ENCODE data around the gene TMEM203. TPM values are rescaled to one million over a fixed set of nuclear protein-coding genes. Genes with fewer than 3 reads are reported as not detected.

The TMEM203 gene
- total RNA-seq, 4 donors from 2014 or later, result 23.1 to 47.9 (median 30.0) TPM

DNA sequence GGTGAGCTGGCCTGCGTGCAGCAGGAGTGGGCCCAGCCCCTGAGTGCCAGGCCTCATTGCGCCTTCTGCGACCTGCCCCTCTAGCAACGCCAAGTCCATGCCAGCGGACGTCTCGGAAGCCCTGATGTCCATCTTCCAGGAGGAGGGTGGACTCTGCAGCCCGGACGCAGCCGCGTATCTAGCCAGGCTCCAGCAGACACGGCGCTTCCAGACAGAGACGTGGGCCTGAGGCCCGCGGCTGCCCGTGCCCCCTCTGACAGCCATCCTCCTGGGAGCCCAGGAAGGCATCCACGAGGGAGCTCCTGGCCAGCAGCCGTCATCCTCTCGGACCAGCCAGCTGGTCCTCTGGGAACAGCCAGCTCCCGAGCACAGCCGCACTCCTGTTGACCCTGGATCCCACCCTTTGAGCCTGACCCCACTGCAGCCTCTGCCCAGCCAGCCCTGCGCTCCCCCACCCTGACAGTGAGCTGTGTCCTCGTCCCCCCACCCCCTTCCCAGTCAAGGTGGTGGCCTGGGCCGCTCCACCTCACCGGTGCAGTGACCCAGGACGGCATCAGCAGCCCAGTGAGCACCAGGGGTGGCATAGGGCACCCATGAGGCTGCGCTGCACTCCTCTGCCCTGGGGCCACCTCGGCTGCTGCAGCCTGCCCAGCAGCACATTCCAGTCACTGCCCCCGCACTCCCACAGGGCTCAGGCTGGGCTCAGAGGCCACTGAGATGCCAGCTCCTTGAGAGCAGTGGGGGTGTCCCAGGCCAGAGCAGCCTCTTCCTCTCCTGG is 10.9 kb upstream of the TMEM203 start:
- H3K27ac ChIP-seq, result peak overlapping the region in 3 of 4 donors; percentile 54 to 80 (median 76)
- 81 to 85% methylated on average over 16 to 19 of the region's 30 CpGs for WGBS, 2 donors

DNA sequence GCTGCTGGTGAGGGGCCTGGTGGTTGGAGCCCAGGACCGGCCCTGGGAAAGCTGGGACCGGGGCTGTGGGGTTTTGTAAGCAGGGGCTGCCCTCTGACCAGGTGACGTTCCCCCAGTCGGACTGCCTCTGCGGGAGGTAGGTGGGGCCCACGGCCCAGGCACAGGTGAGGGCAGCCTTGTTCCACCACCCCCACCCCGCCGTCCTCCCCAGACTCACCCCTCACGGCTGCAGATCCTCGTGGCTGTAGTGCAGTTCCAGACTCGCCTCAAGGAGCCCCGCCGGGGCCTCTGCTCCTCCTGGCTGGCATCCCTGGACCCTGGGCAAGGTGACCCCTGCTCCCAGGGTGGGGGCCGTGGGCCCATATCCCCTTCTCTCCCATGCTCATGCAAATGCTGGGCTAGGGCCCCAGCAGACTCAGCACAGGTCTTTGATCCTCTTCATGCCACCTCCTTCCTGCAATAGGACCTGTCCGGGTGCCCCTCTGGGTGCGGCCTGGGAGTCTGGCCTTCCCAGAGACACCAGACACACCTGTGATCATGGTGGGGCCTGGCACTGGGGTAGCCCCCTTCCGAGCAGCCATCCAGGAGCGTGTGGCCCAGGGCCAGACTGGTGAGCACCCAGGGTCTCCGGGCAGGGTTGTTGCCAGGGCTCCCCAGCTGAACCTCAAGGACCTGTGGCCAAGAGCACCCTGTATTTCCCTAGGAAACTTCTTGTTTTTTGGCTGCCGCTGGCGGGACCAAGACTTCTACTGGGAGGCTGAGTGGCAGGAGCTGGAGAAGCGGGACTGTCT is 9.9 kb upstream of the TMEM203 start:
- Histone ChIP-seq H3K4me3 (no peak overlapping the region), H3K36me3 (peaks cover 0 to 43% (median 0%) of the 10 kb centered on the region in 3 donors), H3K27me3 (no peaks in the 10 kb centered on the region), H3K4me1 (peaks cover 0 to 37% (median 13%) of the 10 kb centered on the region in 4 donors), H3K9me3 (no peaks in the 10 kb centered on the region), H3K27ac (peak overlapping the region in 1 of 4 donors; percentile 80)
- WGBS, 2 donors, result 91 to 98% methylated on average over 20 to 21 of the region's 22 CpGs
- no peak for TF ChIP-seq EP300 (IDR thresholded peaks at IDR 0.05)
- TF ChIP-seq, protein P1, sequence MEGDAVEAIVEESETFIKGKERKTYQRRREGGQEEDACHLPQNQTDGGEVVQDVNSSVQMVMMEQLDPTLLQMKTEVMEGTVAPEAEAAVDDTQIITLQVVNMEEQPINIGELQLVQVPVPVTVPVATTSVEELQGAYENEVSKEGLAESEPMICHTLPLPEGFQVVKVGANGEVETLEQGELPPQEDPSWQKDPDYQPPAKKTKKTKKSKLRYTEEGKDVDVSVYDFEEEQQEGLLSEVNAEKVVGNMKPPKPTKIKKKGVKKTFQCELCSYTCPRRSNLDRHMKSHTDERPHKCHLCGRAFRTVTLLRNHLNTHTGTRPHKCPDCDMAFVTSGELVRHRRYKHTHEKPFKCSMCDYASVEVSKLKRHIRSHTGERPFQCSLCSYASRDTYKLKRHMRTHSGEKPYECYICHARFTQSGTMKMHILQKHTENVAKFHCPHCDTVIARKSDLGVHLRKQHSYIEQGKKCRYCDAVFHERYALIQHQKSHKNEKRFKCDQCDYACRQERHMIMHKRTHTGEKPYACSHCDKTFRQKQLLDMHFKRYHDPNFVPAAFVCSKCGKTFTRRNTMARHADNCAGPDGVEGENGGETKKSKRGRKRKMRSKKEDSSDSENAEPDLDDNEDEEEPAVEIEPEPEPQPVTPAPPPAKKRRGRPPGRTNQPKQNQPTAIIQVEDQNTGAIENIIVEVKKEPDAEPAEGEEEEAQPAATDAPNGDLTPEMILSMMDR (IDR thresholded peaks at IDR 0.05), result no peak
- no peak for TF ChIP-seq POLR2A (IDR thresholded peaks at IDR 0.05)
- no peak for DNase-seq (ENCODE audit: low spot score in 2 of 2)

More for the DNA sequence above, 10.9 kb upstream of the TMEM203 start:
- Histone ChIP-seq H3K4me1 (peaks cover 0 to 47% (median 17%) of the 10 kb centered on the region in 4 donors), H3K4me3 (no peak overlapping the region), H3K36me3 (peaks cover 0 to 37% (median 0%) of the 10 kb centered on the region in 3 donors), H3K27me3 (no peaks in the 10 kb centered on the region), H3K9me3 (no peaks in the 10 kb centered on the region)
- no peak for DNase-seq (ENCODE audit: low spot score in 2 of 2)
- TF ChIP-seq, protein P1 (IDR thresholded peaks at IDR 0.05), result no peak
- TF ChIP-seq POLR2A (IDR thresholded peaks at IDR 0.05) (no peak), EP300 (IDR thresholded peaks at IDR 0.05) (no peak)

DNA sequence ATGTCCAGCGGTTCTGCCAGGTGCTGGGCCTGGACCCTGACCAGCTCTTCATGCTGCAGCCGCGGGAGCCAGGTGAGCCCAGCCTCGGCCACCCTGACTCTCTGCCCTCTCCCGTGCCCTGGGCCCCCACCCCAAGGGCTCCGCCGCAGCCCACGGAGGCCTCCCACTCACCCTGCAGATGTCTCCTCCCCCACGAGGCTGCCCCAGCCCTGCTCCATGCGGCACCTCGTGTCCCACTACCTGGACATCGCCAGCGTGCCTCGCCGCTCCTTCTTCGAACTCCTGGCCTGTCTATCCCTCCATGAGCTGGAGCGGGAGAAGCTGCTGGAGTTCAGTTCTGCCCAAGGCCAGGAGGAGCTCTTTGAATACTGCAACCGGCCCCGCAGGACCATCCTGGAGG is 9.2 kb upstream of the TMEM203 start:
- no peaks in the 10 kb centered on the region for H3K27me3 ChIP-seq
- WGBS, 2 donors, result 92 to 95% methylated on average over 15 to 17 of the region's 19 CpGs
- no peak for TF ChIP-seq EP300 (IDR thresholded peaks at IDR 0.05)
- TF ChIP-seq, protein P1 (IDR thresholded peaks at IDR 0.05), result no peak
- TF ChIP-seq POLR2A (IDR thresholded peaks at IDR 0.05), result no peak

DNA sequence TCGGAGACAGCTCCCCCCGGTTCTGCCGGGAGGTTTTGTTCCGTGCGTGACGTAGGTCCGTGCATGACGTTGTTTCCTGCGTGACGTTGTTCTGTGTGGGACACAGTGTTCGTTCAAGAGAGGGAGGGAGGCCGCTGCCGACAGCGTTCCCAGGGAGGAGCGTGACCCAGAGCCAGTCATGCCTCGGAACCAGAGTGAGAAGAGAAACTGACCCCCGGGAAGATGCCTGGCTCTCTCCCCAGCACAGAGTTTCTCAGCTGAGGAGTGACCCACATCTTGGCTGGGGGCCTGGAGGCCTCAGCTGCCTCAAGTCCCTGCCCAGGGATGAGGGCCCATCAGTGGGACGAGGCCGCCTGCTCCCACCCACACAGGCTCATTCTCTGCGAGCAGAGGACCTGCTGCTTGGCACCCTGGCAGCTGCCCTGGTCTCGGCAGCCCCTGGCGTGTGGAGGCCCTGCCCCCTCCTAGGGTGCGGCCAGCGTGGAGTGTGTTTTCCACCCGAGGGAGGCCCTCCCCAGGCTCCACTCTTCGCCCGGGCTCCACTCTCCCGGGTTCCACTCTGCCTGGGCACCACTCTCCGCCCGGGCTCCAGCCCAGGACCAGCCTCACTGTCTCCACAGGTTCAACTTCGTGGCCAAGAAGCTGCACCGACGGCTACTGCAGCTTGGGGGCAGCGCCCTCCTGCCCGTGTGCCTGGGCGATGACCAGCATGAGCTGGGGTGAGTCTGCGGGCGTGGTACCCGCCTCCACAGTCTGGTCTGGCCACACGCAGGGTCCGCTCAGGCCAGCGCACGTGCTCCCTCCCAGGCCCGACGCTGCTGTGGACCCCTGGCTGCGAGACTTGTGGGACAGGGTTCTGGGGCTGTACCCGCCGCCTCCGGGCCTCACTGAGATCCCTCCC is 8.0 kb upstream of the TMEM203 start:
- WGBS, 2 donors, result 80 to 87% methylated on average over 33 to 43 of the region's 49 CpGs
- no peaks in the 10 kb centered on the region for H3K27me3 ChIP-seq
- peaks cover 0 to 18% (median 10%) of the 10 kb centered on the region in 4 donors for H3K4me1 ChIP-seq
- H3K36me3 ChIP-seq, result peaks cover 0 to 59% (median 0%) of the 10 kb centered on the region in 3 donors
- TF ChIP-seq, protein P1 (IDR thresholded peaks at IDR 0.05), result no peak
- TF ChIP-seq EP300 (IDR thresholded peaks at IDR 0.05), result no peak
- no peak for TF ChIP-seq POLR2A (IDR thresholded peaks at IDR 0.05)
- DNase-seq (ENCODE audit: low spot score in 2 of 2), result no peak
- peak overlapping the region in 1 of 4 donors; percentile 24 for H3K27ac ChIP-seq
- H3K4me3 ChIP-seq, result no peak overlapping the region
- no peaks in the 10 kb centered on the region for H3K9me3 ChIP-seq

More for the DNA sequence above, 9.2 kb upstream of the TMEM203 start:
- no peak overlapping the region for H3K27ac ChIP-seq
- H3K4me3 ChIP-seq, result no peak overlapping the region
- DNase-seq (ENCODE audit: low spot score in 2 of 2), result no peak
- H3K4me1 ChIP-seq, result peaks cover 0 to 30% (median 13%) of the 10 kb centered on the region in 4 donors
- H3K9me3 ChIP-seq, result no peaks in the 10 kb centered on the region
- peaks cover 0 to 50% (median 0%) of the 10 kb centered on the region in 3 donors for H3K36me3 ChIP-seq

All from tibial nerve (tissue), 4 donors.